Measurements from ENCODE around the gene RAB2B. TPM values are rescaled to one million over a fixed set of nuclear protein-coding genes. Genes with fewer than 3 reads are reported as not detected.
"Not testable (repeated sequence)": the region's sequence is repeated elsewhere in the genome, so short reads cannot be mapped to it uniquely, and the experiment has no call there.

RAB2B gene
- total RNA-seq, 2 experiments from 2014 or later, result 21.2 to 23.6 TPM

DNA sequence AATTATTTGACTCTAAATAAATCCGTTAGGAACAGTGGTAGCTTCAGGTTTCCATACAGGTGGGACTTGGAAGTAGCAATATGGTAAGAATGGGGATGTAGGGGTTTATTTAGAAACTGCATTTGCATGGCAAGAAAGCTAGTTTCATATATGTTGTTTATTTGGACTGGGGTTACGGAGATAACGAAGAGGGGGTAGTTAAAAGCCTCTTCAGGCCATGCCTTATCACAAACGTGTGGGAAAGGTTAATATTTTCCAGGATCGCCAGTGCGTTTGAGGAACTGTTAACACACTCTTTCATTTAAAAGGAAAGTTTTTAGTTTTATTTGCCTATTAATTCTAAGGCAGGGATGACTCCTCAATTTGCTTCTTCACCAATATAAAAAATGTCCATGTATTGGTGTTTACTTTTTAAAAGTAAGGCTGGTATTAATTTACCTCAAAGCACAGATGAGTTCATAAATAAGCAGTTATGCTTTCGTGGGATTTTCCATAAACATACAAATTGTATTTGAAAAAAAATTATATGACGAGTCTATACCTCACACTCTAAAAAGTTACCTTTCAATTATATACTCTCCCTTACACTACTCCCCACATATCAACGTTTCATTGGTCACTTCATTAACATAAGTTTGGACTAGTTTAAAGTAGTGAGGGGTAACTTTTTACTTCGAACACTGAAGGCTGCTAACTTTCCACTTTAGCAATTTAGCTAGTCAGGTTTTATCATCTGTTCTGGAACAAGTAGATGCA, 814 bp downstream of the RAB2B start:
- Mint-ChIP-seq H3K36me3 (peaks cover 14% of the 10 kb centered on the region), H3K27ac (peak overlapping the region; percentile 95), H3K9me3 (no peaks in the 10 kb centered on the region), H3K27me3 (no peaks in the 10 kb centered on the region), H3K4me1 (ENCODE audit: low read depth) (peaks cover 29% of the 10 kb centered on the region), H3K4me3 (peak overlapping the region; percentile 99)
- DNase-seq, result no peak
- CTCF ChIA-PET, result interaction anchor here (0.6 to 4.0 kb wide), 9 partner anchors 20 to 50 kb away, joined by 3 to 35 read pairs (median 6); partner anchors contain the start of genes CHD8 and METTL3
- POLR2A ChIA-PET, result interaction anchor here (0.8 to 2.5 kb wide), 6 partner anchors 18 to 211 kb away, joined by 3 to 10 read pairs (median 4); partner anchors contain the start of genes CHD8 and METTL3
- intact Hi-C loops (cut with micrococcal nuclease), result loop anchor here (1.0 to 10.0 kb wide), 5 partner anchors 39 to 1989 kb away; partner anchors contain the start of genes NGDN and SUPT16H

GRCh38 chr14:21467616-21468015, 9.1 kb downstream of the RAB2B start:
- H3K4me1 Mint-ChIP-seq (ENCODE audit: low read depth), result no peaks in the 10 kb centered on the region
- intact Hi-C loops (cut with micrococcal nuclease), result no loop called here
- no peak overlapping the region for H3K4me3 Mint-ChIP-seq
- no peaks in the 10 kb centered on the region for H3K9me3 Mint-ChIP-seq
- H3K27ac Mint-ChIP-seq, result no peak overlapping the region
- CTCF ChIA-PET, result no interaction called here
- no peaks in the 10 kb centered on the region for H3K27me3 Mint-ChIP-seq
- no peak for DNase-seq
- POLR2A ChIA-PET, result no interaction called here
- peaks cover 20% of the 10 kb centered on the region for H3K36me3 Mint-ChIP-seq

GRCh38 chr14:21455912-21456667, 20.7 kb downstream of the RAB2B start, which contains the start of gene CHD8:
CHD8 (minus strand) TSS chr14:21456123; CDS start chr14:21431643, 24,480 bp downstream.
- DNase-seq, result peak; percentile 100
- no peaks in the 10 kb centered on the region for H3K9me3 Mint-ChIP-seq
- H3K36me3 Mint-ChIP-seq, result peaks cover 10% of the 10 kb centered on the region
- H3K27me3 Mint-ChIP-seq, result no peaks in the 10 kb centered on the region
- CTCF ChIA-PET, result interaction anchor here (0.6 to 3.7 kb wide), 25 partner anchors 9 to 1003 kb away, joined by 3 to 34 read pairs (median 3); partner anchors contain the start of genes METTL3, RAB2B, SALL2 and TOX4
- H3K27ac Mint-ChIP-seq, result peak within 1 kb of the TSS; percentile 98
- intact Hi-C loops (cut with micrococcal nuclease), result loop anchor here (1.0 to 10.0 kb wide), 10 partner anchors 19 to 1129 kb away; partner anchors contain the start of genes DAD1, HNRNPC, METTL3 and SUPT16H
- peaks cover 31% of the 10 kb centered on the region for H3K4me1 Mint-ChIP-seq (ENCODE audit: low read depth)
- peak within 1 kb of the TSS; percentile 91 for H3K4me3 Mint-ChIP-seq
- POLR2A ChIA-PET, result interaction anchor here (0.7 to 2.6 kb wide), 8 partner anchors 10 to 72 kb away, joined by 3 to 30 read pairs (median 4); partner anchors contain the start of genes METTL3, RAB2B, SUPT16H and TOX4

- ChIA-PET POLR2A (interaction anchor here (1.0 to 2.6 kb wide), 7 partner anchors 11 to 71 kb away, joined by 3 to 30 read pairs (median 4); partner anchors contain the start of genes METTL3, RAB2B, SUPT16H and TOX4), CTCF (interaction anchor here (0.6 to 3.7 kb wide), 20 partner anchors 10 to 619 kb away, joined by 3 to 34 read pairs (median 4); partner anchors contain the start of genes METTL3, RAB2B, SALL2 and TOX4)
- Mint-ChIP-seq H3K27me3 (no peaks in the 10 kb centered on the region), H3K27ac (peak overlapping the region; percentile 98), H3K4me3 (peak overlapping the region; percentile 91), H3K9me3 (no peaks in the 10 kb centered on the region), H3K36me3 (peaks cover 10% of the 10 kb centered on the region), H3K4me1 (ENCODE audit: low read depth) (peaks cover 35% of the 10 kb centered on the region)
- no peak for DNase-seq
- intact Hi-C loops (cut with micrococcal nuclease), result loop anchor here (2.0 to 10.0 kb wide), 3 partner anchors 147 to 1129 kb away; partner anchors contain the start of gene DAD1
Measured at GRCh38 chr14:21455592-21455911, 21.2 kb downstream of the RAB2B start.

- Mint-ChIP-seq H3K9me3 (no peaks in the 10 kb centered on the region), H3K27me3 (no peaks in the 10 kb centered on the region), H3K27ac (peak overlapping the region; percentile 98), H3K36me3 (peaks cover 9% of the 10 kb centered on the region), H3K4me1 (ENCODE audit: low read depth) (peaks cover 40% of the 10 kb centered on the region), H3K4me3 (peak overlapping the region; percentile 91)
- intact Hi-C loops (cut with micrococcal nuclease), result loop anchor here (1.0 to 10.0 kb wide), 5 partner anchors 41 to 1130 kb away; partner anchors contain the start of gene DAD1
- DNase-seq, result peak; percentile 55
- ChIA-PET CTCF (interaction anchor here (0.9 to 3.7 kb wide), 11 partner anchors 9 to 71 kb away, joined by 3 to 34 read pairs (median 7); partner anchors contain the start of genes METTL3, RAB2B, SALL2 and TOX4), POLR2A (interaction anchor here (1.0 to 2.6 kb wide), 8 partner anchors 12 to 221 kb away, joined by 3 to 30 read pairs (median 4); partner anchors contain the start of genes METTL3, RAB2B, SUPT16H and TOX4)
Measured at GRCh38 chr14:21454843-21455544, 21.8 kb downstream of the RAB2B start.

DNA sequence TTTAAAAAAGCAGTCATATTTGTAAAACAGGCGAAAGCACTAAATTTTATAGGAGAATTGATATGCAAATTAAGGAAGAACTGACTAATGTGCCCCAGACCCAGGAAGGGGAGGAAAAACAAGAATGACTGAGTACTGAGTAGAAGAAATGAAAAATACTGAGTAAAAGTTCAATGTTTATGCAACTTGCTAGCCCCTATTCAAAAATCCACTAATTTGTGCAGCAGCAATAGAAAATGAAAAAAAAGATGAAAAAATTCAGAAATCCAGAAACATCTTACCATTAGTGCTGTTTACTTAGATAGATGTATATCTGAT, 26.9 kb downstream of the RAB2B start:
- intact Hi-C loops (cut with micrococcal nuclease), result loop anchor here (1.0 to 10.0 kb wide), 6 partner anchors 13 to 1135 kb away; partner anchors contain the start of gene DAD1
- peaks cover 9% of the 10 kb centered on the region for H3K36me3 Mint-ChIP-seq
- CTCF ChIA-PET, result interaction anchor here (0.7 to 1.4 kb wide), 3 partner anchors 13 to 185 kb away, joined by 3 read pairs; no protein-coding TSS in a partner anchor
- no peaks in the 10 kb centered on the region for H3K27me3 Mint-ChIP-seq
- POLR2A ChIA-PET, result interaction anchor here (1.5 kb wide), 1 partner anchor 13 kb away, joined by 8 read pairs; no protein-coding TSS in a partner anchor
- peak overlapping the region; percentile 16 for H3K4me3 Mint-ChIP-seq
- DNase-seq, result no peak
- H3K9me3 Mint-ChIP-seq, result no peaks in the 10 kb centered on the region
- H3K27ac Mint-ChIP-seq, result peak overlapping the region; percentile 91
- H3K4me1 Mint-ChIP-seq (ENCODE audit: low read depth), result peaks cover 68% of the 10 kb centered on the region

- H3K36me3 Mint-ChIP-seq; intact Hi-C loops (cut with micrococcal nuclease); CTCF ChIA-PET; H3K27ac Mint-ChIP-seq; H3K27me3 Mint-ChIP-seq; DNase-seq; H3K4me3 Mint-ChIP-seq; H3K9me3 Mint-ChIP-seq; POLR2A ChIA-PET: not testable (repeated sequence)
- peaks cover 35% of the 10 kb centered on the region for H3K4me1 Mint-ChIP-seq (ENCODE audit: low read depth)
Measured at GRCh38 chr14:21442657-21443056, 34.1 kb downstream of the RAB2B start.

DNA sequence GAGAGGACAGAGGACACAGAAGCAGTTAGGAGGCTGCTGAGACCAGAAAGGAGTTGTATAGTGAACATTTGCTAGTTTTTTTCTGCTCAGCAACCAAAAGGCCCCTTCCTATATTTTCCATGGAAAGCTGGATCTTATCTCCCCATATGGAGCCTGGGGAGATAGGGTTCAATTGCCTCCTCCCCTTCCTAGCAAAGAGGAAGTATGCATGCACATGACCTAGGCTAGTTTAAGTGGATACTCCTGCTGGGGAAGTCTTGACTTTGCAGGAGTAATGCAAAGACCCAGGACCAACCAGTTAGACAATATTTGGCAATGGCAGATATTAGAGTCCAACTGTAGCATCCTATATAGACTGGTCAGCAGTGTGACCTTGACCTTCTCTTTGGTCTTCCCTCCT, 35.9 kb downstream of the RAB2B start:
- ChIA-PET CTCF (interaction anchor here (1.2 kb wide), 1 partner anchor 15 kb away, joined by 3 read pairs; the partner anchor contains the start of gene CHD8), POLR2A (no interaction called here)
- no peaks in the 10 kb centered on the region for H3K9me3 Mint-ChIP-seq
- no peaks in the 10 kb centered on the region for H3K27me3 Mint-ChIP-seq
- no peak overlapping the region for H3K4me3 Mint-ChIP-seq
- no peak overlapping the region for H3K27ac Mint-ChIP-seq
- intact Hi-C loops (cut with micrococcal nuclease), result no loop called here
- no peak for DNase-seq
- H3K4me1 Mint-ChIP-seq (ENCODE audit: low read depth), result peaks cover 31% of the 10 kb centered on the region
- peaks cover 2% of the 10 kb centered on the region for H3K36me3 Mint-ChIP-seq

- H3K4me3 Mint-ChIP-seq, result peak overlapping the region; percentile 80
- peaks cover 10% of the 10 kb centered on the region for H3K36me3 Mint-ChIP-seq
- ChIA-PET CTCF (interaction anchor here (0.6 to 2.6 kb wide), 8 partner anchors 12 to 74 kb away, joined by 3 to 27 read pairs (median 4); partner anchors contain the start of genes CHD8, RAB2B and TOX4), POLR2A (interaction anchor here (0.8 to 3.1 kb wide), 9 partner anchors 11 to 172 kb away, joined by 3 to 30 read pairs (median 7); partner anchors contain the start of genes CHD8, METTL3 and SUPT16H)
- no peaks in the 10 kb centered on the region for H3K27me3 Mint-ChIP-seq
- DNase-seq, result peak; percentile 99
- no peaks in the 10 kb centered on the region for H3K9me3 Mint-ChIP-seq
- H3K27ac Mint-ChIP-seq, result peak overlapping the region; percentile 71
- H3K4me1 Mint-ChIP-seq (ENCODE audit: low read depth), result peaks cover 52% of the 10 kb centered on the region
- intact Hi-C loops (cut with micrococcal nuclease), result loop anchor here (1.0 to 5.0 kb wide), 7 partner anchors 12 to 170 kb away; partner anchors contain the start of genes CHD8, HNRNPC, METTL3 and RAB2B
Measured at GRCh38 chr14:21437063-21437901, 39.5 kb downstream of the RAB2B start.

DNA sequence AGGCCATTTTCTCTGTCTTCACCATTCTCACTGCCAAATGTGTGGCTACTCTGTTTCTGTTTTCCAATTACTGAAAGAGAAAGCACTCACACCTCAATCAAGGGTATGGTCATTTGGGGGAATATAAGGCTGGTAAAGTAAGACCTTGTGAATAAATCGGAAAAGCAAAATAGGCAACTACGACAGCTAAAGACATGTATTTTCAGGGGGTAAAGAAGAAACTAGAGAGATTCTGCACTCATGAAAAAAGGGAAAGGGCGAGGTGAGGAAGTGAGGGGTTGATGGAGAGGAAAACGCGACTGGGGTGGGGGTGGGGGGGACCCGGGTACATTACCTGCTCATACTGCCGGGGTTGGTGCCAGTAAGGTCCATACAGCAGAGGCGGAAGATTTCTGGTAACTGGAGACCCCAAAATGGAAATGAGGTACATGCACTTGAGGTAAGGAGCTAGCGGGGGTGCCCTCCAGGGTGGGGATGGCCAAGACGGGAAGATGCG, 40.1 kb downstream of the RAB2B start:
- Mint-ChIP-seq H3K27ac (peak overlapping the region; percentile 71), H3K4me1 (ENCODE audit: low read depth) (peaks cover 50% of the 10 kb centered on the region), H3K36me3 (peaks cover 11% of the 10 kb centered on the region), H3K27me3 (no peaks in the 10 kb centered on the region), H3K9me3 (no peaks in the 10 kb centered on the region), H3K4me3 (peak overlapping the region; percentile 80)
- intact Hi-C loops (cut with micrococcal nuclease), result loop anchor here (1.0 to 5.0 kb wide), 7 partner anchors 13 to 169 kb away; partner anchors contain the start of genes CHD8, HNRNPC, METTL3 and RAB2B
- POLR2A ChIA-PET, result interaction anchor here (0.9 to 3.1 kb wide), 8 partner anchors 10 to 169 kb away, joined by 3 to 30 read pairs (median 8); partner anchors contain the start of genes CHD8, METTL3 and SUPT16H
- CTCF ChIA-PET, result interaction anchor here (0.6 to 2.6 kb wide), 9 partner anchors 12 to 74 kb away, joined by 3 to 27 read pairs (median 4); partner anchors contain the start of genes CHD8, RAB2B and TOX4
- DNase-seq, result no peak

All from activated CD4-positive, alpha-beta memory T cell treated with anti-CD3 and anti-CD28 coated beads for 36 hours (primary cell).